ENCODE results near the gene C10orf95.

The C10orf95 gene

DNA sequence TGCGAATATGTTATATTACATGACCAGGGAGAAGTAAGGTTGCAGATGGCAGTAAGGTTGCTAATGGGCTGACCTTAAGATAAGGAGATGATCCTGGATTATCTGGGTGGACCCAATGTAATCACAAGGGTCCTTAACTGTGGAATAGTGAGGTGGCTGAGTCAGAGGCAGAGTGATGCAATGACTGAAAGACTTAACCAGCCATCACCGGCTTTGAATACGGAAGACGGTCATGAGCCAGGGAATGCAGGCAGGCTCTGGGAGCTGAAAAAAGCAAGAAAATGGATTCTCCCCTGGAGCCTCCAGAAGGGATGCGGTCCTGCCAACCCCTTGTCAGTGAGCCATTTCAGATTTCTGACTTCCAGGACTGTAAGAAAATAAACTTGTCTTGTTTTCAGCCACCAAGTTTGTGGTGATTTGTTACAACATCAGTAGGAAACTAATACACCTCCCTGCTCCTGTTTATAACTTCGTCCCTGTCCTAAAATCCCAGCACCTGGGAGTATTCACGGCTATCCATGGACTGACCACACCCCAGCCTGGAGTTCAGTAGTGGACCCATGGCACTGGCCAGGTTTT is 4.6 kb upstream of the C10orf95 start (continued):
- TF ChIP-seq, protein P1, sequence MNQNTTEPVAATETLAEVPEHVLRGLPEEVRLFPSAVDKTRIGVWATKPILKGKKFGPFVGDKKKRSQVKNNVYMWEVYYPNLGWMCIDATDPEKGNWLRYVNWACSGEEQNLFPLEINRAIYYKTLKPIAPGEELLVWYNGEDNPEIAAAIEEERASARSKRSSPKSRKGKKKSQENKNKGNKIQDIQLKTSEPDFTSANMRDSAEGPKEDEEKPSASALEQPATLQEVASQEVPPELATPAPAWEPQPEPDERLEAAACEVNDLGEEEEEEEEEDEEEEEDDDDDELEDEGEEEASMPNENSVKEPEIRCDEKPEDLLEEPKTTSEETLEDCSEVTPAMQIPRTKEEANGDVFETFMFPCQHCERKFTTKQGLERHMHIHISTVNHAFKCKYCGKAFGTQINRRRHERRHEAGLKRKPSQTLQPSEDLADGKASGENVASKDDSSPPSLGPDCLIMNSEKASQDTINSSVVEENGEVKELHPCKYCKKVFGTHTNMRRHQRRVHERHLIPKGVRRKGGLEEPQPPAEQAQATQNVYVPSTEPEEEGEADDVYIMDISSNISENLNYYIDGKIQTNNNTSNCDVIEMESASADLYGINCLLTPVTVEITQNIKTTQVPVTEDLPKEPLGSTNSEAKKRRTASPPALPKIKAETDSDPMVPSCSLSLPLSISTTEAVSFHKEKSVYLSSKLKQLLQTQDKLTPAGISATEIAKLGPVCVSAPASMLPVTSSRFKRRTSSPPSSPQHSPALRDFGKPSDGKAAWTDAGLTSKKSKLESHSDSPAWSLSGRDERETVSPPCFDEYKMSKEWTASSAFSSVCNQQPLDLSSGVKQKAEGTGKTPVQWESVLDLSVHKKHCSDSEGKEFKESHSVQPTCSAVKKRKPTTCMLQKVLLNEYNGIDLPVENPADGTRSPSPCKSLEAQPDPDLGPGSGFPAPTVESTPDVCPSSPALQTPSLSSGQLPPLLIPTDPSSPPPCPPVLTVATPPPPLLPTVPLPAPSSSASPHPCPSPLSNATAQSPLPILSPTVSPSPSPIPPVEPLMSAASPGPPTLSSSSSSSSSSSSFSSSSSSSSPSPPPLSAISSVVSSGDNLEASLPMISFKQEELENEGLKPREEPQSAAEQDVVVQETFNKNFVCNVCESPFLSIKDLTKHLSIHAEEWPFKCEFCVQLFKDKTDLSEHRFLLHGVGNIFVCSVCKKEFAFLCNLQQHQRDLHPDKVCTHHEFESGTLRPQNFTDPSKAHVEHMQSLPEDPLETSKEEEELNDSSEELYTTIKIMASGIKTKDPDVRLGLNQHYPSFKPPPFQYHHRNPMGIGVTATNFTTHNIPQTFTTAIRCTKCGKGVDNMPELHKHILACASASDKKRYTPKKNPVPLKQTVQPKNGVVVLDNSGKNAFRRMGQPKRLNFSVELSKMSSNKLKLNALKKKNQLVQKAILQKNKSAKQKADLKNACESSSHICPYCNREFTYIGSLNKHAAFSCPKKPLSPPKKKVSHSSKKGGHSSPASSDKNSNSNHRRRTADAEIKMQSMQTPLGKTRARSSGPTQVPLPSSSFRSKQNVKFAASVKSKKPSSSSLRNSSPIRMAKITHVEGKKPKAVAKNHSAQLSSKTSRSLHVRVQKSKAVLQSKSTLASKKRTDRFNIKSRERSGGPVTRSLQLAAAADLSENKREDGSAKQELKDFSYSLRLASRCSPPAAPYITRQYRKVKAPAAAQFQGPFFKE (tag by site-specific recombination; IDR thresholded peaks at IDR 0.05; ENCODE audit: borderline replicate concordance), result no peak
- TF ChIP-seq ZNF629 (tag by site-specific recombination; IDR thresholded peaks at IDR 0.05), result peak; percentile 76
- no peak for TF ChIP-seq MZF1 (tag by site-specific recombination; IDR thresholded peaks at IDR 0.05; ENCODE audit: borderline replicate concordance)
- no peak for TF ChIP-seq GLI4 (tag by site-specific recombination; IDR thresholded peaks at IDR 0.05)
- no peak for TF ChIP-seq ZNF707 (tag by site-specific recombination; IDR thresholded peaks at IDR 0.05)
- TF ChIP-seq, protein P2, sequence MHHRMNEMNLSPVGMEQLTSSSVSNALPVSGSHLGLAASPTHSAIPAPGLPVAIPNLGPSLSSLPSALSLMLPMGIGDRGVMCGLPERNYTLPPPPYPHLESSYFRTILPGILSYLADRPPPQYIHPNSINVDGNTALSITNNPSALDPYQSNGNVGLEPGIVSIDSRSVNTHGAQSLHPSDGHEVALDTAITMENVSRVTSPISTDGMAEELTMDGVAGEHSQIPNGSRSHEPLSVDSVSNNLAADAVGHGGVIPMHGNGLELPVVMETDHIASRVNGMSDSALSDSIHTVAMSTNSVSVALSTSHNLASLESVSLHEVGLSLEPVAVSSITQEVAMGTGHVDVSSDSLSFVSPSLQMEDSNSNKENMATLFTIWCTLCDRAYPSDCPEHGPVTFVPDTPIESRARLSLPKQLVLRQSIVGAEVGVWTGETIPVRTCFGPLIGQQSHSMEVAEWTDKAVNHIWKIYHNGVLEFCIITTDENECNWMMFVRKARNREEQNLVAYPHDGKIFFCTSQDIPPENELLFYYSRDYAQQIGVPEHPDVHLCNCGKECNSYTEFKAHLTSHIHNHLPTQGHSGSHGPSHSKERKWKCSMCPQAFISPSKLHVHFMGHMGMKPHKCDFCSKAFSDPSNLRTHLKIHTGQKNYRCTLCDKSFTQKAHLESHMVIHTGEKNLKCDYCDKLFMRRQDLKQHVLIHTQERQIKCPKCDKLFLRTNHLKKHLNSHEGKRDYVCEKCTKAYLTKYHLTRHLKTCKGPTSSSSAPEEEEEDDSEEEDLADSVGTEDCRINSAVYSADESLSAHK (tag by site-specific recombination; IDR thresholded peaks at IDR 0.05), result no peak
- TF ChIP-seq ZNF626 (tag by site-specific recombination; IDR thresholded peaks at IDR 0.05), result no peak
- no peak for TF ChIP-seq ZNF311 (tag by site-specific recombination; IDR thresholded peaks at IDR 0.05; ENCODE audit: borderline replicate concordance)
- TF ChIP-seq, protein P3, sequence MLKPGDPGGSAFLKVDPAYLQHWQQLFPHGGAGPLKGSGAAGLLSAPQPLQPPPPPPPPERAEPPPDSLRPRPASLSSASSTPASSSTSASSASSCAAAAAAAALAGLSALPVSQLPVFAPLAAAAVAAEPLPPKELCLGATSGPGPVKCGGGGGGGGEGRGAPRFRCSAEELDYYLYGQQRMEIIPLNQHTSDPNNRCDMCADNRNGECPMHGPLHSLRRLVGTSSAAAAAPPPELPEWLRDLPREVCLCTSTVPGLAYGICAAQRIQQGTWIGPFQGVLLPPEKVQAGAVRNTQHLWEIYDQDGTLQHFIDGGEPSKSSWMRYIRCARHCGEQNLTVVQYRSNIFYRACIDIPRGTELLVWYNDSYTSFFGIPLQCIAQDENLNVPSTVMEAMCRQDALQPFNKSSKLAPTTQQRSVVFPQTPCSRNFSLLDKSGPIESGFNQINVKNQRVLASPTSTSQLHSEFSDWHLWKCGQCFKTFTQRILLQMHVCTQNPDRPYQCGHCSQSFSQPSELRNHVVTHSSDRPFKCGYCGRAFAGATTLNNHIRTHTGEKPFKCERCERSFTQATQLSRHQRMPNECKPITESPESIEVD (tag by site-specific recombination; IDR thresholded peaks at IDR 0.05), result no peak
- peak; percentile 90 for TF ChIP-seq ZNF24 (tag by site-specific recombination; IDR thresholded peaks at IDR 0.05)
- TF ChIP-seq ZNF335 (tag by site-specific recombination; conservative IDR thresholded peaks at IDR 0.05), result peak; percentile 89
- no peak for TF ChIP-seq REPIN1 (tag by site-specific recombination; IDR thresholded peaks at IDR 0.05; ENCODE audit: low read depth)
- TF ChIP-seq ZNF138 (tag by site-specific recombination; IDR thresholded peaks at IDR 0.05; ENCODE audit: borderline replicate concordance), result no peak
- TF ChIP-seq KLF1 (tag by site-specific recombination; IDR thresholded peaks at IDR 0.05), result peak; percentile 70
- TF ChIP-seq, protein P4, sequence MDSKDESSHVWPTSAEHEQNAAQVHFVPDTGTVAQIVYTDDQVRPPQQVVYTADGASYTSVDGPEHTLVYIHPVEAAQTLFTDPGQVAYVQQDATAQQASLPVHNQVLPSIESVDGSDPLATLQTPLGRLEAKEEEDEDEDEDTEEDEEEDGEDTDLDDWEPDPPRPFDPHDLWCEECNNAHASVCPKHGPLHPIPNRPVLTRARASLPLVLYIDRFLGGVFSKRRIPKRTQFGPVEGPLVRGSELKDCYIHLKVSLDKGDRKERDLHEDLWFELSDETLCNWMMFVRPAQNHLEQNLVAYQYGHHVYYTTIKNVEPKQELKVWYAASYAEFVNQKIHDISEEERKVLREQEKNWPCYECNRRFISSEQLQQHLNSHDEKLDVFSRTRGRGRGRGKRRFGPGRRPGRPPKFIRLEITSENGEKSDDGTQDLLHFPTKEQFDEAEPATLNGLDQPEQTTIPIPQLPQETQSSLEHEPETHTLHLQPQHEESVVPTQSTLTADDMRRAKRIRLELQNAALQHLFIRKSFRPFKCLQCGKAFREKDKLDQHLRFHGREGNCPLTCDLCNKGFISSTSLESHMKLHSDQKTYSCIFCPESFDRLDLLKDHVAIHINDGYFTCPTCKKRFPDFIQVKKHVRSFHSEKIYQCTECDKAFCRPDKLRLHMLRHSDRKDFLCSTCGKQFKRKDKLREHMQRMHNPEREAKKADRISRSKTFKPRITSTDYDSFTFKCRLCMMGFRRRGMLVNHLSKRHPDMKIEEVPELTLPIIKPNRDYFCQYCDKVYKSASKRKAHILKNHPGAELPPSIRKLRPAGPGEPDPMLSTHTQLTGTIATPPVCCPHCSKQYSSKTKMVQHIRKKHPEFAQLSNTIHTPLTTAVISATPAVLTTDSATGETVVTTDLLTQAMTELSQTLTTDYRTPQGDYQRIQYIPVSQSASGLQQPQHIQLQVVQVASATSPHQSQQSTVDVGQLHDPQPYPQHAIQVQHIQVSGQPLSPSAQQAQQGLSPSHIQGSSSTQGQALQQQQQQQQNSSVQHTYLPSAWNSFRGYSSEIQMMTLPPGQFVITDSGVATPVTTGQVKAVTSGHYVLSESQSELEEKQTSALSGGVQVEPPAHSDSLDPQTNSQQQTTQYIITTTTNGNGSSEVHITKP (tag by site-specific recombination; IDR thresholded peaks at IDR 0.05), result peak; percentile 89
- no peak for TF ChIP-seq ZNF214 (tag by site-specific recombination; IDR thresholded peaks at IDR 0.05; ENCODE audit: borderline replicate concordance)
- no peak for TF ChIP-seq ZNF571 (tag by site-specific recombination; IDR thresholded peaks at IDR 0.05)
- TF ChIP-seq MEIS1 (CRISPR knock-in tag; IDR thresholded peaks at IDR 0.05; ENCODE audit: borderline replicate concordance), result no peak
- TF ChIP-seq ZNF610 (tag by site-specific recombination; IDR thresholded peaks at IDR 0.05; ENCODE audit: borderline replicate concordance), result no peak
- TF ChIP-seq ZNF670 (tag by site-specific recombination; IDR thresholded peaks at IDR 0.05; ENCODE audit: low read depth), result no peak
- TF ChIP-seq ZEB2 (tag by site-specific recombination; IDR thresholded peaks at IDR 0.05), result peak; percentile 97
- TF ChIP-seq, protein P5, sequence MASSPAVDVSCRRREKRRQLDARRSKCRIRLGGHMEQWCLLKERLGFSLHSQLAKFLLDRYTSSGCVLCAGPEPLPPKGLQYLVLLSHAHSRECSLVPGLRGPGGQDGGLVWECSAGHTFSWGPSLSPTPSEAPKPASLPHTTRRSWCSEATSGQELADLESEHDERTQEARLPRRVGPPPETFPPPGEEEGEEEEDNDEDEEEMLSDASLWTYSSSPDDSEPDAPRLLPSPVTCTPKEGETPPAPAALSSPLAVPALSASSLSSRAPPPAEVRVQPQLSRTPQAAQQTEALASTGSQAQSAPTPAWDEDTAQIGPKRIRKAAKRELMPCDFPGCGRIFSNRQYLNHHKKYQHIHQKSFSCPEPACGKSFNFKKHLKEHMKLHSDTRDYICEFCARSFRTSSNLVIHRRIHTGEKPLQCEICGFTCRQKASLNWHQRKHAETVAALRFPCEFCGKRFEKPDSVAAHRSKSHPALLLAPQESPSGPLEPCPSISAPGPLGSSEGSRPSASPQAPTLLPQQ (tag by site-specific recombination; IDR thresholded peaks at IDR 0.05), result peak; percentile 84
- TF ChIP-seq ZNF133 (tag by site-specific recombination; IDR thresholded peaks at IDR 0.05), result no peak
- no peak for TF ChIP-seq ZNF624 (tag by site-specific recombination; IDR thresholded peaks at IDR 0.05)
